HepG2 (cell line): ENCODE measurements around the gene MAVS. TPM values are rescaled to one million over a fixed set of nuclear protein-coding genes. Genes with fewer than 3 reads are reported as not detected.

Experiments
- BHLHE40 ChIP-seq: IDR thresholded peaks from 2 replicates; pipeline ENCODE4 v1.6.1; 2011; ENCODE audit warnings: low read length, improper control_type of control experiment
- BORCS8-MEF2B ChIP-seq: sonication (generic); formaldehyde crosslinking; IDR thresholded peaks from 2 replicates; pipeline ENCODE4 v1.8.0; 2022; ENCODE audit warnings: mild to moderate bottlenecking, missing genetic modification reagents
- CREB1 ChIP-seq, 2 experiments: fragments of 450-650 bp in 1 of 2; IDR thresholded peaks; 2 replicates each; pipeline ENCODE4 v1.6.1; 2016 to 2017; ENCODE audit warnings: control low read depth in 1 of 2, mild to moderate bottlenecking in 1 of 2, missing compliant biosample characterization in 1 of 2, missing genetic modification characterization in 1 of 2
- FOXO1 ChIP-seq: sonication (generic); formaldehyde crosslinking; IDR thresholded peaks from 2 replicates; pipeline ENCODE4 v1.4.0; 2020; ENCODE audit warnings: missing genetic modification reagents
- KDM5B ChIP-seq: sonication (generic); formaldehyde crosslinking; IDR thresholded peaks from 2 replicates; pipeline ENCODE4 v1.4.0; 2020; ENCODE audit warnings: missing genetic modification reagents, mild to moderate bottlenecking, borderline replicate concordance
- KMT2A ChIP-seq: sonication (generic); formaldehyde crosslinking; IDR thresholded peaks from 2 replicates; pipeline ENCODE4 v1.4.0; 2020; ENCODE audit warnings: missing genetic modification reagents
- NCOR1 ChIP-seq: fragments of 200-600 bp; sonication (generic); IDR thresholded peaks from 2 replicates; pipeline ENCODE4 v1.7.0; 2017; ENCODE audit warnings: antibody characterized with exemption, low read length, borderline replicate concordance
- NFKBIZ ChIP-seq: IDR thresholded peaks from 2 replicates; pipeline ENCODE4 v1.6.1; 2018; ENCODE audit warnings: missing genetic modification reagents, missing compliant biosample characterization
- PCBP2 ChIP-seq: fragments of 200-400 bp; formaldehyde crosslinking; optimal IDR thresholded peaks from 2 replicates; pipeline ENCODE3; 2018; ENCODE audit warnings: low read length, low read depth; ENCODE audit not compliant: poor library complexity, severe bottlenecking
- SAP130 ChIP-seq: IDR thresholded peaks from 2 replicates; pipeline ENCODE4 v1.6.1; 2016; ENCODE audit warnings: low read depth
- SMAD1 ChIP-seq: sonication (generic); formaldehyde crosslinking; IDR thresholded peaks from 2 replicates; pipeline ENCODE4 v1.4.0; 2020; ENCODE audit warnings: missing genetic modification reagents, low read depth, mild to moderate bottlenecking, borderline replicate concordance
- SMYD3 ChIP-seq: sonication (generic); formaldehyde crosslinking; IDR thresholded peaks from 2 replicates; pipeline ENCODE4 v1.8.1; 2023; ENCODE audit warnings: mild to moderate bottlenecking, missing genetic modification reagents
- THAP8 ChIP-seq: sonication (generic); formaldehyde crosslinking; IDR thresholded peaks from 2 replicates; pipeline ENCODE4 v1.5.1; 2020; ENCODE audit warnings: missing genetic modification reagents, mild to moderate bottlenecking, borderline replicate concordance
- U2AF1 ChIP-seq: fragments of 200-400 bp; formaldehyde crosslinking; optimal IDR thresholded peaks from 2 replicates; pipeline ENCODE3; 2017; ENCODE audit warnings: mild to moderate bottlenecking, low read depth, low read length
- ZBTB1 ChIP-seq: sonication (generic); formaldehyde crosslinking; IDR thresholded peaks from 2 replicates; pipeline ENCODE4 v1.4.0; 2020; ENCODE audit warnings: missing genetic modification reagents, borderline replicate concordance
- ZFP36L1 ChIP-seq: sonication (generic); formaldehyde crosslinking; IDR thresholded peaks from 2 replicates; pipeline ENCODE4 v1.8.0; 2022; ENCODE audit warnings: mild to moderate bottlenecking, missing genetic modification reagents, moderate library complexity
- ZNF136 ChIP-seq: sonication (generic); formaldehyde crosslinking; IDR thresholded peaks from 2 replicates; pipeline ENCODE4 v1.8.1; 2022; ENCODE audit warnings: low read depth, mild to moderate bottlenecking, moderate library complexity, missing genetic modification reagents
- ZNF142 ChIP-seq: sonication (generic); formaldehyde crosslinking; IDR thresholded peaks from 2 replicates; pipeline ENCODE4 v1.4.0; 2020; ENCODE audit warnings: missing genetic modification reagents
- ZNF205 ChIP-seq: IDR thresholded peaks from 2 replicates; pipeline ENCODE4 v1.6.1; 2018; ENCODE audit warnings: missing biosample characterization, missing genetic modification reagents
- ZNF441 ChIP-seq: sonication (generic); formaldehyde crosslinking; IDR thresholded peaks from 2 replicates; pipeline ENCODE4 v1.7.0; 2021; ENCODE audit warnings: missing genetic modification reagents, borderline replicate concordance
- ZNF598 ChIP-seq: sonication (generic); formaldehyde crosslinking; IDR thresholded peaks from 2 replicates; pipeline ENCODE4 v1.5.1; 2020; ENCODE audit warnings: mild to moderate bottlenecking, missing genetic modification reagents, borderline replicate concordance
- ZNF629 ChIP-seq: sonication (generic); formaldehyde crosslinking; conservative IDR thresholded peaks from 2 replicates; pipeline ENCODE4 v1.5.0; 2020; ENCODE audit warnings: missing genetic modification reagents
- ZNF768 ChIP-seq: sonication (generic); formaldehyde crosslinking; IDR thresholded peaks from 2 replicates; pipeline ENCODE4 v1.4.0; 2020; ENCODE audit warnings: missing genetic modification reagents
- polyA plus RNA-seq, 8 experiments: library from polyadenylated mRNA; depleted of rRNA in 3 of 8; stranded (reverse) in 7 of 8; unstranded in 1 of 8; fragments of >200 nt; fragmentation: Illumina TruSeq in 4 of 8; extraction: Trizol in 4 of 8; gene quantifications; 2 replicates each; pipeline versions ENCODE4 v1.2.1 to v1.2.3, GENCODE V29; 2011 to 2016; ENCODE audit warnings: low read depth in 4 of 8, missing spikeins in 1 of 8, mixed read lengths in 1 of 8; ENCODE audit not compliant: insufficient read depth in 1 of 8
- total RNA-seq, 5 experiments: library from RNA; depleted of rRNA; stranded (reverse); fragments of >200 nt; fragmentation: Illumina TruSeq; extraction: Trizol; gene quantifications; 2 replicates each; pipeline ENCODE4 v1.2.3, GENCODE V29; 2016; ENCODE audit warnings: low read depth in 1 of 5

Gene MAVS
- total and polyA plus RNA-seq, 2 of the 13 experiments (the other 11 are each of a cell fraction or from before 2014, with no cell fraction given): 27.3 to 36.6 TPM

GRCh38 chr20:3818155-3819151, 28.2 kb upstream of the MAVS start (continued):
- TF ChIP-seq SAP130: peak; percentile 96
- TF ChIP-seq BHLHE40: peak; percentile 71
- peak; percentile 96; the same call in 1 of the 2 replicates for TF ChIP-seq ZNF598 (CRISPR knock-in tag)
- peak; percentile 57; the same call in 1 of the 2 replicates for TF ChIP-seq ZNF441 (CRISPR knock-in tag)
- TF ChIP-seq FOXO1: peak; percentile 83
- TF ChIP-seq ZNF205 (CRISPR knock-in tag): peak; percentile 91
- peak; percentile 14; the same call in 1 of the 2 replicates for TF ChIP-seq ZNF142 (CRISPR knock-in tag)
- peak; percentile 70 for TF ChIP-seq BORCS8-MEF2B (CRISPR knock-in tag)
- TF ChIP-seq ZBTB1: no peak
- no peak for TF ChIP-seq PCBP2
- 0 out of 2 replicates have a peak, but pooled peaks have one; percentile 44 for TF ChIP-seq ZNF629 (CRISPR knock-in tag)
- peak; percentile 41 for TF ChIP-seq CREB1 (IDR thresholded peaks at IDR 0.05)
- no peak for TF ChIP-seq CREB1 (CRISPR knock-in tag; IDR thresholded peaks at IDR 0.05)
- no peak; the same call in 1 of the 2 replicates for TF ChIP-seq KDM5B (CRISPR knock-in tag)
- peak; percentile 90; the same call in 1 of the 2 replicates for TF ChIP-seq NFKBIZ (CRISPR knock-in tag)
- TF ChIP-seq SMYD3 (CRISPR knock-in tag): 0 out of 2 replicates have a peak, but pooled peaks have one; percentile 58
- TF ChIP-seq ZFP36L1 (CRISPR knock-in tag): 0 out of 2 replicates have a peak, but pooled peaks have one; percentile 66
- 0 out of 2 replicates have a peak, but pooled peaks have one; percentile 36 for TF ChIP-seq THAP8 (CRISPR knock-in tag)
- peak; percentile 88; the same call in 1 of the 2 replicates for TF ChIP-seq SMAD1 (CRISPR knock-in tag)
- peak; percentile 87 for TF ChIP-seq KMT2A (CRISPR knock-in tag)
- TF ChIP-seq U2AF1: peak; percentile 39
- peak; percentile 87 for TF ChIP-seq ZNF136
- no peak for TF ChIP-seq NCOR1
- peak; percentile 80; the same call in 1 of the 2 replicates for TF ChIP-seq ZNF768 (CRISPR knock-in tag)
